Ovary (tissue), 3 donors: ENCODE measurements around the gene ST6GALNAC6.

Experiments used
- CTCF ChIP-seq, 3 donors: fragments of 450-650 bp in 2 of 3; fragments of 200-600 bp in 1 of 3; IDR thresholded peaks; one replicate each; pipeline versions ENCODE4 v1.5.1 to v1.8.0; 2016 to 2022; ENCODE audit warnings: antibody characterized with exemption in 3 of 3, mild to moderate bottlenecking in 1 of 3
- EP300 ChIP-seq: sonication (generic); formaldehyde crosslinking; IDR thresholded peaks from one replicate; pipeline ENCODE4 v1.6.1; 2017; ENCODE audit warnings: antibody characterized with exemption
- POLR2A ChIP-seq: fragments of 450-650 bp; IDR thresholded peaks from one replicate; pipeline ENCODE4 v1.6.1; 2017; ENCODE audit warnings: antibody characterized with exemption, mild to moderate bottlenecking, moderate library complexity
- donor health status: DM: no; HTN: no; CAD: no.

- TF ChIP-seq CTCF (IDR thresholded peaks at IDR 0.05) (no peak), POLR2A (no peak), EP300 (no peak)
Observed at GRCh38 chr9:127908660-127908926, 9.2 kb upstream of the ST6GALNAC6 start.
